ENCODE measurements around the gene PGA3.
"Not testable (repeated sequence)": the region's sequence is repeated elsewhere in the genome, so short reads cannot be mapped to it uniquely, and the experiment has no call there.

- not testable (repeated sequence) for TF ChIP-seq REST (IDR thresholded peaks at IDR 0.05; ENCODE audit: insufficient read depth in 1 of 2, low read depth in 2 of 2, low read length in 2 of 2); POLR2AphosphoS5 (IDR thresholded peaks at IDR 0.05; ENCODE audit: low read depth, low read length); TAF1 (IDR thresholded peaks at IDR 0.05; ENCODE audit: borderline replicate concordance, insufficient read depth, low read length)
Measured at GRCh38 chr11:61202950-61203746, at the start of gene PGA3.

Data from PFSK-1 (cell line).